Measurements from ENCODE around the gene MYRF.

DNA sequence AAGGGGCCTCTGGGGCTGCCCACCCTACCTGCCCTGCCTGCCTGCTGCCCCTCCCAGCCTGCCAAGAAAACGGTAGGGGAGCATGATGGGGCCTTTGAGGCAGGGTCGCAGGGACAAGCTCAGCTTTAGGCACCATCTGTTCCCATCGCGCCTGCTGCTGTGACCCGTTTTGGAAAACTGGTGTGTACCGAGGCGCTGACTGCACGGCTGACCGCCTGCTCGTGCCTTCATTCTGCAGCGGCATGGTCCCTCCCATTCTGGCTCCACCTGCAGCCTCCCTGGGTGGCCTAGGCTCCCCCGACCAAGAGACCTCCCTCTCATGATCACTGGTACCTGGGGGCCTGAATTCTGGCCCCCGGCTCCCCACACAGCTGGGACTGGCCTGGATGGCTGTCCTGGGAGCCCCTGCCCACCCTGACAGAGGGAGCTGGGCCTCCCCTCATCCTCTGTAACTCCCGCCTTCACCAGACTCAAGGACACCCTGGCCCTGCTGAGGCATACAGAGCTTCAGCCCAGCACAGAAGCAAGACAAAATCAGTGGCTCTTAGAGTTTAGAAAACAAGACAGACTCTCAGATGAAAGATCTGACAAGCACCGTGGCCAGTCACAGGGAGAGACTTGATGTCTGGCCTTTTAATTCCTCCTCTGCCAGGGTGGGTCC lies 6.5 kb upstream of the MYRF start:
- TF ChIP-seq, protein P1, sequence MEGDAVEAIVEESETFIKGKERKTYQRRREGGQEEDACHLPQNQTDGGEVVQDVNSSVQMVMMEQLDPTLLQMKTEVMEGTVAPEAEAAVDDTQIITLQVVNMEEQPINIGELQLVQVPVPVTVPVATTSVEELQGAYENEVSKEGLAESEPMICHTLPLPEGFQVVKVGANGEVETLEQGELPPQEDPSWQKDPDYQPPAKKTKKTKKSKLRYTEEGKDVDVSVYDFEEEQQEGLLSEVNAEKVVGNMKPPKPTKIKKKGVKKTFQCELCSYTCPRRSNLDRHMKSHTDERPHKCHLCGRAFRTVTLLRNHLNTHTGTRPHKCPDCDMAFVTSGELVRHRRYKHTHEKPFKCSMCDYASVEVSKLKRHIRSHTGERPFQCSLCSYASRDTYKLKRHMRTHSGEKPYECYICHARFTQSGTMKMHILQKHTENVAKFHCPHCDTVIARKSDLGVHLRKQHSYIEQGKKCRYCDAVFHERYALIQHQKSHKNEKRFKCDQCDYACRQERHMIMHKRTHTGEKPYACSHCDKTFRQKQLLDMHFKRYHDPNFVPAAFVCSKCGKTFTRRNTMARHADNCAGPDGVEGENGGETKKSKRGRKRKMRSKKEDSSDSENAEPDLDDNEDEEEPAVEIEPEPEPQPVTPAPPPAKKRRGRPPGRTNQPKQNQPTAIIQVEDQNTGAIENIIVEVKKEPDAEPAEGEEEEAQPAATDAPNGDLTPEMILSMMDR (conservative IDR thresholded peaks at IDR 0.05; ENCODE audit: low read length) = no peak
- TF ChIP-seq EZH2phosphoT487 (IDR thresholded peaks at IDR 0.05; ENCODE audit: borderline replicate concordance) = no peak
